ENCODE measurements around the gene ISG15.

Gene ISG15

DNA sequence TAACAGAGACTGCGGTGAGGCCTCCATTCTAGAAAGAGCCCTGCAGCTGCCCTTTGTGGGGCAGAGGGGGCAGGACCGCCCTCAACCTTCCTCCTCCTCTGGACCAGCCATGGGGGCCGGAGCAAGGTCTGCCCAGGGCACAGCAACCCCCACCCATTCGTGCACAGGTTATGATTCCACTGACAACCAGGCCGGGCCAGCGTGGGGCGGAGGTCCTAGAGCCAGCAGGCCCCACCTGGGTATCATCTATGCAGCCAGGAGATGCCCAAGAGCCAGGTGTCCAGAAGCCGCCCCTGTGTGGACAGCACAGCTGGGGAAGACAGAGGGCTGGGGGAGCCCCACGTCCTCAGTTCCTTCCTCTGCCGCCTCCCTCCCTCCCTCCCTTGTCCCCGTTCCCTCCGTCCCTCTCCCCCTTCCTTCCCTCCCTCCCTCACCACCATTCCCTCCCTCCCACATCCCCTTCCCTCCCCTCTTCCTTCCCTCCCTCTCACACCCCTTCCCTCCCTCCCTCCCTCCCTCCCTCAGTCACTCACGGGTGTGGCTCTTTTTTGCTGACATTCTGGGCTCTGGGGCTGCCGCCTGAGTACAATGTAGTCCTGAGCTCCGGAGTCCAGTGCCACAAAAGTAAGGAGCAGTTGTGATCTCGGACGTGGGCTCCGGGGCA lies 48.5 kb downstream of the ISG15 start:
- no peak for DNase-seq (ENCODE audit: low spot score)

DNA sequence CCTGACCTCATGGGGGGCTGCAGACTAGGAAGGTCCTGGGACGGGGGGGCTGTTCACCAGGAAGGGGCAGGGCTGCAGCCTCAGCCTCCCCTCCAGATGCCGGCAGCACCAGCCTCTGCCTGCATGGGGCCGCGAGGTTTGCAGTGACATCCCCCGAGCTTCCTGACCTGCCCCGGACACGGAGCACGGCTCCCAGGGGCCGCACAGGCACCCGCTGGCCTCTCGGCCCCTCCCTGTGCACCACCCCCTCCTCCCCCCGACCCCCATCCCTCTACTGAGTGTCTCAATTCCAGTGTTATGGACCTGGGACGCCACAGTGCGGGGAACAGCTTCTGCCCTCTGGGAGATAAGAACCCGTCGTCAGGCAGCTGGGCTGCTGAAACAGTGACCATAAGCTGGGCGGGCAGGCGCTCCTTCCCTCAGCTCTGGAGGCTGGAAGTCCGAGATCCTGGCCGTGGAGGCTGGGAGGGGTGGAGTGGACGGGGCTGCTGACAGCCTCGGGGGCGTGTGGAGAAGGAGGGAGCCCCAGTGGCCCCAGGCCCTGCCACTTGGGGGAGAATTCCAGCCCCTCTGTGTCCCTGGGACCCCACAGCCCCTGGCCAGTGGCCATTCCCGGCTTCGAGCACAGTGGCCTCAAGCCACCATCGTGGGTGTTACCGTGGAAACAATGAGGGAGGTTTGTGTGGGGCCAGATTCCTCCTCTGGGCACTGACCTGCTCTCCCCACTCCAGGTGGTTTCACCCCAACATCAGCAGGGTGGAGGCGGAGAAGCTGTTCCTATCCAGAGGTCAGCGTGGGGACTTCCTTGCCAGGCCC lies 49.3 kb downstream of the ISG15 start:
- DNase-seq (ENCODE audit: low spot score): no peak

DNA sequence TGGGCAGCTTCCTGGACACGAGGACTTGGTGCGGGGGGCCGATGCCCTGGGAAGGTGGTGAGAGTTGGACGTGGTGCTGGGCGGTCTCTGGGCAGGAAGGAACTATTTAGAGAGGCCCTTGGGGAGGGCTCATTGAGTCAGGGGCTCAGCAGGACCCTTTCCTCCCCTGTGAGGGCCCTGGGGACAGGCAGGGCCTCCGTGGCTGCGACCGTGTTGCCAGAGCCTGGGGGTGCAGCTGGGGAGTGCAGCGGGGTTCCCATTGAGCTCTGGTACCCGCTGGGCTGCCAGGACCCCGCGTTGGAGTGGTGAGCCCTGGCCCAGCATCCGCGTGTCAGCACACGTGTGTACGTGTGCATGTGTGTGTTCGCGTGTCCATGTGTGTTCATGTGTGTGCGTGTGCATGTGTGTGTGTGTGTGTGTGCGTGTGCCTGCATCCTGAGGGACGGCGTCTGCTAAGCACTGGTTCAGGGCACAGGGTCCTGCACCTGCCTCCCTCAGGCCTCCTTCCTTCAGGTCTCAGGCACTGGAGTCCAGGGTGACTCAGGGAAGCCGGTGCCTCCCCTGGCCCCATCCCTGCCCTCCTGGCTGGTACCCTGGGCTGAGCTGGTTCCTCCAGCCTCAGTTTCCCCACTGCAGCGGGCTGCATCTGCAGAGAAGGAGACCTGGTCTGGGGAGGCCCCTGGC lies 50.1 kb downstream of the ISG15 start:
- no peak for DNase-seq (ENCODE audit: low spot score)
